Bronchial epithelial cell (primary cell): ENCODE data around the gene UGT1A5. TPM values are rescaled to one million over a fixed set of nuclear protein-coding genes. Genes with fewer than 3 reads are reported as not detected.
A peak's percentile ranks its signal among the peaks of the same experiment; 100 is the strongest.

Experiments
- DNase-seq: peaks from one replicate; pipeline ENCODE4 v3.0.0-alpha.2; 2010; ENCODE audit warnings: low read depth
- FAIRE-seq: peaks from 2 replicates; lab custom pipeline; 2011; peaks lifted over from hg19 to GRCh38; lab: Jason Lieb, UNC
- H3K27me3 ChIP-seq: 2 replicates; pipeline ENCODE4 v1.5.1; 2011; ENCODE audit warnings: low read length; ENCODE audit not compliant: control insufficient read depth, insufficient read depth
- H3K36me3 ChIP-seq: 2 replicates; pipeline ENCODE4 v1.5.1; 2011; ENCODE audit warnings: low read length; ENCODE audit not compliant: control insufficient read depth, insufficient read depth
- H3K4me3 ChIP-seq: 2 replicates; pipeline ENCODE4 v1.5.1; 2011; ENCODE audit warnings: mild to moderate bottlenecking, low read depth, low read length, control low read depth
- CTCF ChIP-seq: IDR thresholded peaks from 2 replicates; pipeline ENCODE4 v1.5.1; 2011; ENCODE audit warnings: mild to moderate bottlenecking, moderate library complexity, low read length, control low read depth, inconsistent platforms; ENCODE audit not compliant: insufficient read depth, severe bottlenecking
- total RNA-seq: library from RNA; depleted of rRNA; stranded (reverse); fragments of >200 nt; gene quantifications from 2 replicates; pipeline ENCODE4 v1.2.1, GENCODE V29; 2014

UGT1A5 gene
- total RNA-seq, 1 donor from 2014 or later = 0.26 TPM

- no peak within 1 kb of the TSS for H3K4me3 ChIP-seq
- no peaks in the 10 kb centered on the region for H3K36me3 ChIP-seq
- FAIRE-seq = no peak
- no peaks in the 10 kb centered on the region for H3K27me3 ChIP-seq
- TF ChIP-seq CTCF = no peak
- no peak for DNase-seq
Measured at GRCh38 chr2:233681521-233682099, 31.1 kb upstream of the UGT1A5 start, which contains the start of gene UGT1A7. Gene UGT1A7 (plus strand): TSS chr2:233681901. CDS start chr2:233681938, 37 bp downstream.

GRCh38 chr2:233684640-233685039, 28.1 kb upstream of the UGT1A5 start:
- Histone ChIP-seq H3K27me3 (no peaks in the 10 kb centered on the region), H3K4me3 (no peak overlapping the region), H3K36me3 (no peaks in the 10 kb centered on the region)
- FAIRE-seq (no peak), DNase-seq (no peak)
- TF ChIP-seq CTCF = no peak

GRCh38 chr2:233686928-233687327, 25.8 kb upstream of the UGT1A5 start:
- Histone ChIP-seq H3K4me3 (no peak overlapping the region), H3K36me3 (no peaks in the 10 kb centered on the region), H3K27me3 (no peaks in the 10 kb centered on the region)
- FAIRE-seq (no peak), DNase-seq (no peak)
- no peak for TF ChIP-seq CTCF

- no peak for TF ChIP-seq CTCF
- DNase-seq (no peak), FAIRE-seq (no peak)
- Histone ChIP-seq H3K36me3 (no peaks in the 10 kb centered on the region), H3K4me3 (no peak overlapping the region), H3K27me3 (no peaks in the 10 kb centered on the region)
Measured at GRCh38 chr2:233688341-233688740, 24.4 kb upstream of the UGT1A5 start.

- Histone ChIP-seq H3K4me3 (no peak overlapping the region), H3K27me3 (no peaks in the 10 kb centered on the region), H3K36me3 (no peaks in the 10 kb centered on the region)
- TF ChIP-seq CTCF = no peak
- DNase-seq = peak; percentile 31
- FAIRE-seq = no peak
Measured at GRCh38 chr2:233689031-233689430, 23.7 kb upstream of the UGT1A5 start.

- no peak overlapping the region for H3K4me3 ChIP-seq
- TF ChIP-seq CTCF = no peak
- H3K36me3 ChIP-seq = no peaks in the 10 kb centered on the region
- no peaks in the 10 kb centered on the region for H3K27me3 ChIP-seq
- FAIRE-seq (no peak), DNase-seq (no peak)
Measured at GRCh38 chr2:233689501-233689900, 23.2 kb upstream of the UGT1A5 start.
